Mammary epithelial cell (primary cell): ENCODE measurements around the gene GALNTL6.

Source experiments
- CTCF ChIP-seq, 2 donors: IDR thresholded peaks in 1 of 2; conservative IDR thresholded peaks in 1 of 2; 2 replicates each; pipeline ENCODE4 v1.5.1; 2011 to 2012; ENCODE audit warnings: inconsistent platforms in 2 of 2, low read length in 2 of 2, mild to moderate bottlenecking in 2 of 2, control low read depth in 1 of 2, low read depth in 1 of 2; ENCODE audit not compliant: insufficient read depth in 1 of 2; ENCODE audit errors: extremely low read depth in 1 of 2
- EZH2 ChIP-seq: IDR thresholded peaks from 2 replicates; pipeline ENCODE4 v1.6.1; 2012; ENCODE audit warnings: low read length, inconsistent platforms, borderline replicate concordance

DNA sequence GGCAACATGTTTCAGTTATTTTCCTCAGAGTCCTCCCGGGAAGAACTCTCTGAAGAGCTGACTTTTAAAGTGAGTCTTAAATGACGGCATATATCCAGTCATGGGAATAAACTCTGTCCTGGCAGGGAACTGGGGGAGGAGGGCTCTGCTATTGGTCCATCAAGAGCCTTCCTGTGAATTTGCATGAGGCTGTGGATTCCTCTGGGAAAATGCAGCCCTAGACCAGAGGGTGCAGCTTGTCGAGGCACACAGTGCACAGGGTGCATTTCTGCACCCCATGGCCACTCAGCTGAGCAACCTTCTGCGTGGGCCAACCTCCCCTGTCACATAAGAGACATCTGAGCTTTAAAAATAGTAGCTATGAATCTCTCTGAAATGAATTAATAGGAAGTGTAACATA is 360.0 kb downstream of the GALNTL6 start:
- no peak for TF ChIP-seq CTCF (conservative IDR thresholded peaks at IDR 0.05 in 1 of 2, IDR thresholded peaks at IDR 0.05 in 1 of 2; ENCODE audit: extremely low read depth in 1 of 2, insufficient read depth in 1 of 2, low read depth in 1 of 2, low read length in 2 of 2)
- no peak for TF ChIP-seq EZH2
